Neural cell (in vitro differentiated cells): ENCODE data around the gene ABCA1.

Experiments
- EZH2 ChIP-seq: fragments of 200-600, 300-800 bp; shearing (Covaris generic), sonication (generic); IDR thresholded peaks from 2 replicates; pipeline ENCODE4 v1.6.1; 2014; ENCODE audit warnings: antibody characterized with exemption, low read length, borderline replicate concordance, mild to moderate bottlenecking; ENCODE audit not compliant: insufficient read depth, poor library complexity, severe bottlenecking
- TF ChIP-seq, protein P1 (sequence below): fragments of 450-650 bp; IDR thresholded peaks from 2 replicates; pipeline ENCODE4 v1.5.1; 2014; ENCODE audit warnings: antibody characterized with exemption, mild to moderate bottlenecking, moderate library complexity; ENCODE audit not compliant: poor library complexity, severe bottlenecking
- TF ChIP-seq, protein P2 (sequence below): IDR thresholded peaks from 2 replicates; pipeline ENCODE4 v1.6.1; 2012; ENCODE audit warnings: borderline replicate concordance

DNA sequence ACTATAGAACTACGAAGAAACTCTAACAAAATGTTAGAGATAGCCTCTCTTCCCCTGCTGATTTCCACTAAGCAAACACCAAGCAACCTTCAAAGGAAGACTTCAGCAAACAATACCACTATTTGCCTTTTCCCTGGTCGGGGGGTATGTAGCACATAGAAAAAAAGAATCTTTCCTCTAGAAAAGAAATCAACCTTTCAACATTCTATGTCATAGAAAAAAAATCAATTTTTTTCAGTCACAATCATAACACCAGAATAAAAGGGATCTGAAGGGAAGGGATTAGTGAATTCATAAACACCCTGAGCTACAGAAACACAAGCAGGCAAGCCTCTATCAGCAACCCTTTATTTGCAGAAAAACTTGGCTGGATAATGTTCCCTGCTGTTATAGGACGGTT is 15.3 kb downstream of the ABCA1 start:
- TF ChIP-seq, protein P1, sequence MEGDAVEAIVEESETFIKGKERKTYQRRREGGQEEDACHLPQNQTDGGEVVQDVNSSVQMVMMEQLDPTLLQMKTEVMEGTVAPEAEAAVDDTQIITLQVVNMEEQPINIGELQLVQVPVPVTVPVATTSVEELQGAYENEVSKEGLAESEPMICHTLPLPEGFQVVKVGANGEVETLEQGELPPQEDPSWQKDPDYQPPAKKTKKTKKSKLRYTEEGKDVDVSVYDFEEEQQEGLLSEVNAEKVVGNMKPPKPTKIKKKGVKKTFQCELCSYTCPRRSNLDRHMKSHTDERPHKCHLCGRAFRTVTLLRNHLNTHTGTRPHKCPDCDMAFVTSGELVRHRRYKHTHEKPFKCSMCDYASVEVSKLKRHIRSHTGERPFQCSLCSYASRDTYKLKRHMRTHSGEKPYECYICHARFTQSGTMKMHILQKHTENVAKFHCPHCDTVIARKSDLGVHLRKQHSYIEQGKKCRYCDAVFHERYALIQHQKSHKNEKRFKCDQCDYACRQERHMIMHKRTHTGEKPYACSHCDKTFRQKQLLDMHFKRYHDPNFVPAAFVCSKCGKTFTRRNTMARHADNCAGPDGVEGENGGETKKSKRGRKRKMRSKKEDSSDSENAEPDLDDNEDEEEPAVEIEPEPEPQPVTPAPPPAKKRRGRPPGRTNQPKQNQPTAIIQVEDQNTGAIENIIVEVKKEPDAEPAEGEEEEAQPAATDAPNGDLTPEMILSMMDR, result no peak
- TF ChIP-seq, protein P2, sequence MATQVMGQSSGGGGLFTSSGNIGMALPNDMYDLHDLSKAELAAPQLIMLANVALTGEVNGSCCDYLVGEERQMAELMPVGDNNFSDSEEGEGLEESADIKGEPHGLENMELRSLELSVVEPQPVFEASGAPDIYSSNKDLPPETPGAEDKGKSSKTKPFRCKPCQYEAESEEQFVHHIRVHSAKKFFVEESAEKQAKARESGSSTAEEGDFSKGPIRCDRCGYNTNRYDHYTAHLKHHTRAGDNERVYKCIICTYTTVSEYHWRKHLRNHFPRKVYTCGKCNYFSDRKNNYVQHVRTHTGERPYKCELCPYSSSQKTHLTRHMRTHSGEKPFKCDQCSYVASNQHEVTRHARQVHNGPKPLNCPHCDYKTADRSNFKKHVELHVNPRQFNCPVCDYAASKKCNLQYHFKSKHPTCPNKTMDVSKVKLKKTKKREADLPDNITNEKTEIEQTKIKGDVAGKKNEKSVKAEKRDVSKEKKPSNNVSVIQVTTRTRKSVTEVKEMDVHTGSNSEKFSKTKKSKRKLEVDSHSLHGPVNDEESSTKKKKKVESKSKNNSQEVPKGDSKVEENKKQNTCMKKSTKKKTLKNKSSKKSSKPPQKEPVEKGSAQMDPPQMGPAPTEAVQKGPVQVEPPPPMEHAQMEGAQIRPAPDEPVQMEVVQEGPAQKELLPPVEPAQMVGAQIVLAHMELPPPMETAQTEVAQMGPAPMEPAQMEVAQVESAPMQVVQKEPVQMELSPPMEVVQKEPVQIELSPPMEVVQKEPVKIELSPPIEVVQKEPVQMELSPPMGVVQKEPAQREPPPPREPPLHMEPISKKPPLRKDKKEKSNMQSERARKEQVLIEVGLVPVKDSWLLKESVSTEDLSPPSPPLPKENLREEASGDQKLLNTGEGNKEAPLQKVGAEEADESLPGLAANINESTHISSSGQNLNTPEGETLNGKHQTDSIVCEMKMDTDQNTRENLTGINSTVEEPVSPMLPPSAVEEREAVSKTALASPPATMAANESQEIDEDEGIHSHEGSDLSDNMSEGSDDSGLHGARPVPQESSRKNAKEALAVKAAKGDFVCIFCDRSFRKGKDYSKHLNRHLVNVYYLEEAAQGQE, result no peak
- no peak for TF ChIP-seq EZH2
